Measurements from ENCODE around the gene AKT2. TPM values are rescaled to one million over a fixed set of nuclear protein-coding genes. Genes with fewer than 3 reads are reported as not detected.
A peak's percentile ranks its signal among the peaks of the same experiment; 100 is the strongest.

AKT2 gene
- total and polyA plus RNA-seq, 10 of the 15 experiments (the other 5 are each of a cell fraction or from before 2014, with no cell fraction given) = 1.0 to 185 (median 71.5) TPM

GRCh38 chr19:40192758-40193586, 92.2 kb downstream of the AKT2 start:
- H3K4me3 ChIP-seq = peak overlapping the region; percentile 84
- intact Hi-C loops (cut with micrococcal nuclease; ENCODE audit: unreplicated experiment) = no loop called here
- ChIA-PET CTCF (interaction anchor here (1.1 kb wide), 2 partner anchors 28 to 52 kb away, joined by 3 to 4 read pairs; no protein-coding TSS in a partner anchor), POLR2A (no interaction called here), SMC1A (ENCODE audit: uncharacterized antibody, unreplicated experiment) (interaction anchor here (2.7 kb wide), 1 partner anchor 35 kb away, joined by 6 read pairs; no protein-coding TSS in a partner anchor), RAD21 (ENCODE audit: unreplicated experiment) (interaction anchor here (1.2 to 1.7 kb wide), 3 partner anchors 26 to 223 kb away, joined by 3 to 5 read pairs (median 3); partner anchors contain the start of gene TTC9B)
- H2AFZ ChIP-seq (ENCODE audit: control insufficient read depth, low read depth, low read length) = no peak overlapping the region
- TF ChIP-seq ZNF622 (IDR thresholded peaks at IDR 0.05) = no peak
- in situ Hi-C loops (cut with MboI) = no loop called here
- 80% methylated on average over 5 of the region's 5 CpGs for WGBS (ENCODE audit: insufficient coverage, insufficient replicate concordance, low lambda C conversion rate, missing lambda C conversion rate)
- no peaks in the 10 kb centered on the region for H3K27me3 ChIP-seq (replicated peaks in 1 of 2; ENCODE audit: control insufficient read depth in 2 of 2, insufficient read depth in 2 of 2, low read length in 1 of 2)
- no peaks in the 10 kb centered on the region for H3K36me3 ChIP-seq (ENCODE audit: control insufficient read depth in 2 of 2, insufficient read depth in 2 of 2, low read length in 1 of 2)
- H3K79me2 ChIP-seq (ENCODE audit: control insufficient read depth, insufficient read depth, low read length) = peaks cover 4% of the 10 kb centered on the region
- no peak overlapping the region for H3K27ac ChIP-seq (ENCODE audit: control insufficient read depth, insufficient read depth)
- no peak overlapping the region for H3K9ac ChIP-seq (ENCODE audit: control insufficient read depth, insufficient read depth, low read length)
- ATAC-seq = no peak
- no peak for DNase-seq (ENCODE audit: low read depth, low spot score)
- H3K4me2 ChIP-seq (ENCODE audit: control insufficient read depth, insufficient read depth) = peak overlapping the region; percentile 87
- no peaks in the 10 kb centered on the region for H4K20me1 ChIP-seq (ENCODE audit: control insufficient read depth, insufficient read depth)
- peaks cover 10% of the 10 kb centered on the region for H3K4me1 ChIP-seq (ENCODE audit: control insufficient read depth, insufficient read depth, low read length)
- no TSS peak for BruUV-seq (replicated peaks)
- no peak for FAIRE-seq
- H3K9me3 ChIP-seq (replicated peaks; ENCODE audit: control insufficient read depth, insufficient read depth, low read length) = no peaks in the 10 kb centered on the region

- Histone ChIP-seq H3K9me3 (replicated peaks; ENCODE audit: control insufficient read depth, insufficient read depth, low read length) (no peaks in the 10 kb centered on the region), H3K4me3 (peak overlapping the region; percentile 84), H3K9ac (ENCODE audit: control insufficient read depth, insufficient read depth, low read length) (peak overlapping the region; percentile 77), H4K20me1 (ENCODE audit: control insufficient read depth, insufficient read depth) (no peaks in the 10 kb centered on the region), H3K4me2 (ENCODE audit: control insufficient read depth, insufficient read depth) (peak overlapping the region; percentile 87), H3K27ac (ENCODE audit: control insufficient read depth, insufficient read depth) (peak overlapping the region; percentile 24; the same call in 1 of the 2 replicates), H2AFZ (ENCODE audit: control insufficient read depth, low read depth, low read length) (peak overlapping the region; percentile 68), H3K4me1 (ENCODE audit: control insufficient read depth, insufficient read depth, low read length) (peaks cover 10% of the 10 kb centered on the region), H3K79me2 (ENCODE audit: control insufficient read depth, insufficient read depth, low read length) (peaks cover 4% of the 10 kb centered on the region), H3K36me3 (ENCODE audit: control insufficient read depth in 2 of 2, insufficient read depth in 2 of 2, low read length in 1 of 2) (no peaks in the 10 kb centered on the region), H3K27me3 (replicated peaks in 1 of 2; ENCODE audit: control insufficient read depth in 2 of 2, insufficient read depth in 2 of 2, low read length in 1 of 2) (no peaks in the 10 kb centered on the region)
- FAIRE-seq (no peak), DNase-seq (ENCODE audit: low read depth, low spot score) (no peak), ATAC-seq (peak; percentile 4; the same call in 1 of the 3 replicates)
- RAD21 ChIA-PET (ENCODE audit: unreplicated experiment) = interaction anchor here (1.2 to 2.2 kb wide), 3 partner anchors 22 to 222 kb away, joined by 3 to 7 read pairs (median 5); partner anchors contain the start of gene TTC9B
- 25% methylated on average over 48 of the region's 62 CpGs for WGBS (ENCODE audit: insufficient coverage, insufficient replicate concordance, low lambda C conversion rate, missing lambda C conversion rate)
- POLR2A ChIA-PET = interaction anchor here (0.5 kb wide), 1 partner anchor 1012 kb away, joined by 3 read pairs; no protein-coding TSS in a partner anchor
- intact Hi-C loops (cut with micrococcal nuclease; ENCODE audit: unreplicated experiment) (no loop called here), in situ Hi-C loops (cut with MboI) (no loop called here)
- SMC1A ChIA-PET (ENCODE audit: uncharacterized antibody, unreplicated experiment) = interaction anchor here (2.7 kb wide), 1 partner anchor 34 kb away, joined by 6 read pairs; no protein-coding TSS in a partner anchor
- no TSS peak for BruUV-seq (replicated peaks)
- CTCF ChIA-PET = interaction anchor here (0.7 to 1.1 kb wide), 3 partner anchors 27 to 91 kb away, joined by 3 to 4 read pairs (median 3); no protein-coding TSS in a partner anchor
- TF ChIP-seq CTCF (IDR thresholded peaks at IDR 0.05 in 2 of 3, conservative IDR thresholded peaks at IDR 0.05 in 1 of 3; ENCODE audit: control insufficient read depth in 2 of 3, extremely low read depth in 1 of 3, insufficient read depth in 1 of 3, low read depth in 3 of 3, low read length in 3 of 3) (peak; percentile 7 to 23 (median 19); a peak in 3 of 6 replicates), NR2C1 (IDR thresholded peaks at IDR 0.05) (no peak), TAF1 (IDR thresholded peaks at IDR 0.05; ENCODE audit: borderline replicate concordance, low read depth, low read length) (no peak), NR2F1 (conservative IDR thresholded peaks at IDR 0.05) (0 out of 2 replicates have a peak, but pooled peaks have one; percentile 19), RAD51 (IDR thresholded peaks at IDR 0.05) (no peak), IKZF1 (conservative IDR thresholded peaks at IDR 0.05) (no peak), POLR2A (IDR thresholded peaks at IDR 0.05; ENCODE audit: low read depth, low read length) (peak; percentile 28; the same call in 1 of the 2 replicates), BMI1 (IDR thresholded peaks at IDR 0.05; ENCODE audit: borderline replicate concordance) (no peak), YY1 (IDR thresholded peaks at IDR 0.05; ENCODE audit: low read depth, low read length) (0 out of 2 replicates have a peak, but pooled peaks have one; percentile 9), KLF5 (IDR thresholded peaks at IDR 0.05; ENCODE audit: partially characterized antibody) (no peak), SMAD5 (IDR thresholded peaks at IDR 0.05; ENCODE audit: low read depth) (no peak), DPF2 (IDR thresholded peaks at IDR 0.05) (0 out of 2 replicates have a peak, but pooled peaks have one; percentile 31), CHD1 (IDR thresholded peaks at IDR 0.05; ENCODE audit: low read depth, low read length) (no peak)
Measured at GRCh38 chr19:40191836-40192646, 93.1 kb downstream of the AKT2 start.

Measured in GM12878 (cell line).